Parathyroid adenoma (tissue), 2 donors: ENCODE measurements around the gene EOGT.
A peak's percentile ranks its signal among the peaks of the same experiment; 100 is the strongest.

Experiments used
- H2AFZ ChIP-seq: fragments of 300-600 bp; sonication (generic); one replicate; pipeline ENCODE4 v1.7.0; 2017; ENCODE audit warnings: antibody characterized with exemption, mild to moderate bottlenecking
- H3K27ac ChIP-seq: fragments of 300-600 bp; sonication (generic); one replicate; pipeline ENCODE4 v1.7.0; 2017
- H3K27me3 ChIP-seq: fragments of 300-600 bp; sonication (generic); one replicate; pipeline ENCODE4 v1.7.0; 2017; ENCODE audit warnings: low read length; ENCODE audit not compliant: control insufficient read depth, insufficient read depth
- H3K36me3 ChIP-seq: fragments of 300-600 bp; sonication (generic); one replicate; pipeline ENCODE4 v1.7.0; 2017; ENCODE audit warnings: low read length; ENCODE audit not compliant: control insufficient read depth, insufficient read depth
- H3K4me1 ChIP-seq: fragments of 300-600 bp; sonication (generic); one replicate; pipeline ENCODE4 v1.7.0; 2017; ENCODE audit warnings: control low read depth
- H3K4me2 ChIP-seq: fragments of 300-600 bp; sonication (generic); one replicate; pipeline ENCODE4 v1.7.0; 2017; ENCODE audit warnings: low read length
- H3K4me3 ChIP-seq: fragments of 300-600 bp; sonication (generic); one replicate; pipeline ENCODE4 v1.7.0; 2017; ENCODE audit warnings: low read depth, low read length
- H3K79me2 ChIP-seq: fragments of 300-600 bp; sonication (generic); one replicate; pipeline ENCODE4 v1.7.0; 2017; ENCODE audit warnings: control low read depth
- H3K9ac ChIP-seq: fragments of 300-600 bp; sonication (generic); one replicate; pipeline ENCODE4 v1.7.0; 2017; ENCODE audit warnings: mild to moderate bottlenecking
- H3K9me3 ChIP-seq: fragments of 300-600 bp; sonication (generic); one replicate; pipeline ENCODE4 v1.7.0; 2017; ENCODE audit warnings: low read length; ENCODE audit not compliant: control insufficient read depth
- CTCF ChIP-seq: fragments of 300-600 bp; sonication (generic); IDR thresholded peaks from one replicate; pipeline ENCODE4 v1.7.0; 2017; ENCODE audit warnings: antibody characterized with exemption, mild to moderate bottlenecking
- donor health status: primary hyperparathyroidism.

Gene EOGT

GRCh38 chr3:69032737-69033136, 19.3 kb upstream of the EOGT start:
- Histone ChIP-seq H3K27ac (no peak overlapping the region), H3K36me3 (no peaks in the 10 kb centered on the region), H3K9me3 (no peaks in the 10 kb centered on the region)

DNA sequence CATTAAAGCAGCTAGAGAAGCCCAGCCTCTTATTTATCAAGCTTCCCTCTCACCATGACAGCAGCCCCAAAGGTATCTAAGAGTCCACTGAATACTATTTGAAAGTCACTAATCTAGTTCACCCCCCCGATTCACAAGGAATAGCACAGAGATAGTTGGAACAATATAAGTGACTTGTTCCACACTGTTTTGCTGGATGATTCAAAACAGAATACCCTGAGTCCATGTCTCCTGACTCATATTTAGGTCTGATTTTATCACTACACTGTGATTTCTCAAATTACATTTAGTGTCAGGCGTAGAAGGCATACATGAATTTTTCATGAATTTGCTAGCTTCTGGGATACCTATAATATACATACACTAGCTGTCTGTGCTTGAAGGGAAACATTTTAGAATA, 18.7 kb upstream of the EOGT start:
- Histone ChIP-seq H2AFZ (no peak overlapping the region), H3K9me3 (no peaks in the 10 kb centered on the region), H3K27ac (no peak overlapping the region), H3K27me3 (no peaks in the 10 kb centered on the region), H3K79me2 (no peaks in the 10 kb centered on the region), H3K4me2 (no peak overlapping the region), H3K36me3 (no peaks in the 10 kb centered on the region), H3K9ac (no peak overlapping the region), H3K4me3 (no peak overlapping the region), H3K4me1 (no peaks in the 10 kb centered on the region)
- no peak for TF ChIP-seq CTCF

More at GRCh38 chr3:69032737-69033136, 19.3 kb upstream of the EOGT start:
- H3K27me3 ChIP-seq = no peaks in the 10 kb centered on the region
- H3K4me3 ChIP-seq = no peak overlapping the region
- H3K79me2 ChIP-seq = no peaks in the 10 kb centered on the region
- H2AFZ ChIP-seq = no peak overlapping the region
- no peaks in the 10 kb centered on the region for H3K4me1 ChIP-seq
- no peak overlapping the region for H3K9ac ChIP-seq
- H3K4me2 ChIP-seq = no peak overlapping the region
- no peak for TF ChIP-seq CTCF

DNA sequence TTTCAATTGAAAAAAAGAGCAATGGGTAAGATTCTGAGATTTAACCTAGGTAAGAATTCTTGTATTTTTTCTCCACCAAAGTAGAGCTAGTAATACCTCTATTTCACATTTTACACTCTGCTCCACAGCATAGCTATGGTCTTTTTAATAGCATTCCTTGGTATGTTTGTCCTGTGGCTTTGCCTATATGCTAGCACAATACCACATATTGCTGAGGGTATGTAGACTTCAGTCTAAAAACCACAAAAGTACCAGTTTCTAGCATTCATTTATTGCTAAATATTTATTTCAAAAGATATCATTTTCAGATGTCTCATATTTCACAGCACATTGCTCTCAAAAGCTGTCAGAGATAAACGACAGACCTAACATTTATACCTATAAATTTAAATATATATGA, 18.2 kb upstream of the EOGT start:
- H3K79me2 ChIP-seq = no peaks in the 10 kb centered on the region
- no peaks in the 10 kb centered on the region for H3K36me3 ChIP-seq
- no peak for TF ChIP-seq CTCF
- no peak overlapping the region for H3K4me3 ChIP-seq
- H3K9ac ChIP-seq = no peak overlapping the region
- H3K4me2 ChIP-seq = no peak overlapping the region
- H3K4me1 ChIP-seq = no peaks in the 10 kb centered on the region
- no peaks in the 10 kb centered on the region for H3K9me3 ChIP-seq
- no peak overlapping the region for H2AFZ ChIP-seq
- no peaks in the 10 kb centered on the region for H3K27me3 ChIP-seq
- H3K27ac ChIP-seq = no peak overlapping the region

DNA sequence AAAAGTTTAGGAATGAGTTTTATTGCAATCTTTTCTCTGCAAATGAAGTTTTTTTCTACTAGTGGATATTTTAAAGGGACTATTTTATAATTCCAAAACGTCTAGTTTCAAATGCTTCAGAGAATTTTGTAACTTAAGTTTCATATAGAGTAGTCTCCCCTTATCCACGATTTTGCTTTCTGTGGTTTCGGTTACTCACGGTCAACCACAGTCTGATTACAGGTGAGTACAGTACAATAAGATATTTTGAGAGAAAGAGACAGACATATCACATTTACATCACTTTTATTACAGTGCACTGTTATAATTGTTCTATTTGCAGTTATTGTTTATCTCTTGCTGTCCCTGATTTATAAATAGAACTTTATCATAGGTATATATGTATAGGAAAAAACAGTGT, 7.4 kb upstream of the EOGT start:
- Histone ChIP-seq H3K9ac (no peak overlapping the region), H3K36me3 (no peaks in the 10 kb centered on the region), H3K4me3 (no peak overlapping the region), H2AFZ (no peak overlapping the region), H3K4me1 (no peaks in the 10 kb centered on the region), H3K4me2 (no peak overlapping the region), H3K27ac (no peak overlapping the region), H3K79me2 (no peaks in the 10 kb centered on the region), H3K9me3 (no peaks in the 10 kb centered on the region), H3K27me3 (no peaks in the 10 kb centered on the region)
- TF ChIP-seq CTCF = no peak

DNA sequence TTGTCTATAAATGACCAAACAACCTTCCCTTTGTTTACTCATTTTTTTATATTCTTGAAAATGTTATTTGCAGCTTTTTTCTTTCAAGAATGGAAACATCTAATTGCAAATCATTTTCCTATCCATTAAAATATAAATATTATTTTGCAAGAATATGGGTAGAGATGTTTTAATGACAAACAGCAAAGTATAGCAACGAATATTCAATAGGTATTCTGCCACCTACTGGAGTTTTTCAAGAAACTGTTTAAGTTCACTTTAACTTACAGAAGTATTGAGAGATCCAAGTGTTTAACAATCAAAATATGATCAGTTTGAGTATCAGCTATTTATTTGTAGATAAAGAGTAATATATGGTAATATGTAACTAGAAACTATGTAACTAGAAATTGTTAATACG, 6.9 kb upstream of the EOGT start:
- no peaks in the 10 kb centered on the region for H3K27me3 ChIP-seq
- no peak overlapping the region for H2AFZ ChIP-seq
- H3K36me3 ChIP-seq = no peaks in the 10 kb centered on the region
- no peak overlapping the region for H3K27ac ChIP-seq
- H3K79me2 ChIP-seq = no peaks in the 10 kb centered on the region
- H3K9me3 ChIP-seq = no peaks in the 10 kb centered on the region
- H3K4me1 ChIP-seq = no peaks in the 10 kb centered on the region
- no peak overlapping the region for H3K9ac ChIP-seq
- H3K4me2 ChIP-seq = no peak overlapping the region
- peak; percentile 18 for TF ChIP-seq CTCF
- no peak overlapping the region for H3K4me3 ChIP-seq
